NCI-H774 (cell line): Measurements from ENCODE around the gene GEMIN4.
"Not testable (repeated sequence)": the region's sequence is repeated elsewhere in the genome, so short reads cannot be mapped to it uniquely, and the experiment has no call there.

Source experiments
- DNase-seq: peaks from one replicate; lab custom pipeline; 2025; lab: John Stamatoyannopoulos, UW

GEMIN4 gene

DNA sequence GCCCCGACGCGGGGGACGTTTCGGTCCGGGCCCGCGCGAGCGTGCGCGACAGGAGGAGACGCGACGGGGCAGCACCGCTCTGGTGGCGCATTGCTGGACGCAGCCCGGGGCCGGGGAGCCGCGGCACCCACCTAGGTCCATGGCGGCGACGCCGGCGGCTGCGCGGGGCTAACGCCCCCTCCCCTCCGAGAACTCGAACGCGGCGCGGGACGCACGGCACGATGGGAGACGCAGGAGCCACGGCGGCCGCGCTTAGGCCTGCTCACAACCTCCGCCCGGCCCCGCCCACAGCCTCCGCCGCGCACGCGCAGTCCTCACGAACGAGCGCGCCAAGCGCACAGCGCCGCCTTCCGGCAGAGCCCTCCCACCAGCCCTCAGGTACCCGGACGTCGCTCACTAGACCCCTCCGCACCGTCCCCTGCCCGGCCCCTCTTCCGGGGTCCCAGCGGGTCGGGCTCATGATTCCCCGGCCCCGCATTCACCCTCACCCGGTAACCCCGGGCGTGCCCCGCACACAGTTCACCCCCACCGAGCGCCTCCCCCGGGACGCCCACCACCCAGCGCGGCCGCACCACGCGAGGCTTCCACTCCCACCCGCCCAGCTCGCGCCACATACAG is at the start of gene GEMIN4:
Gene GEMIN4 (minus strand): TSS at position 263 of the 618 bp plus-strand sequence. CDS start 122 bp downstream, at position 141.
- DNase-seq: peak; percentile 67

DNA sequence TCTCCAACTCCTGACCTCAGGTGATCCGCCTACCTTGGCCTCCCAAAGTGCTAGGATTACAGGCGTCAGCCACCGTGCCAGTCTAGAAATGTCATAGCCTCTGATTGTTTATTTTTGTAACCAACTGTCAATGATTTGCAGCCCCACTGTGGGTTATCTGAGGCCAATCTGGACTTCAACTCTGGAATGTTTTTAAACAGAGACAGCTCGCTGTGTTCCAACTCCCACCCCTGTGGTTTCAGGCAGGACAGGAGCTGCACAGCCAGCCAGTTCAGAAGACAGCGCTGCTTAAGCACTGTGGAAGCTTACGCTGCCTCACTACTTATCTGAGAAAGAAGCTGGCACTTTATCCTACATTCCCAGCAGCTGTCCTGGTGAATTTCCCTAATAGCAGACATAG is 49.6 kb upstream of the GEMIN4 start:
- no peak for DNase-seq

DNA sequence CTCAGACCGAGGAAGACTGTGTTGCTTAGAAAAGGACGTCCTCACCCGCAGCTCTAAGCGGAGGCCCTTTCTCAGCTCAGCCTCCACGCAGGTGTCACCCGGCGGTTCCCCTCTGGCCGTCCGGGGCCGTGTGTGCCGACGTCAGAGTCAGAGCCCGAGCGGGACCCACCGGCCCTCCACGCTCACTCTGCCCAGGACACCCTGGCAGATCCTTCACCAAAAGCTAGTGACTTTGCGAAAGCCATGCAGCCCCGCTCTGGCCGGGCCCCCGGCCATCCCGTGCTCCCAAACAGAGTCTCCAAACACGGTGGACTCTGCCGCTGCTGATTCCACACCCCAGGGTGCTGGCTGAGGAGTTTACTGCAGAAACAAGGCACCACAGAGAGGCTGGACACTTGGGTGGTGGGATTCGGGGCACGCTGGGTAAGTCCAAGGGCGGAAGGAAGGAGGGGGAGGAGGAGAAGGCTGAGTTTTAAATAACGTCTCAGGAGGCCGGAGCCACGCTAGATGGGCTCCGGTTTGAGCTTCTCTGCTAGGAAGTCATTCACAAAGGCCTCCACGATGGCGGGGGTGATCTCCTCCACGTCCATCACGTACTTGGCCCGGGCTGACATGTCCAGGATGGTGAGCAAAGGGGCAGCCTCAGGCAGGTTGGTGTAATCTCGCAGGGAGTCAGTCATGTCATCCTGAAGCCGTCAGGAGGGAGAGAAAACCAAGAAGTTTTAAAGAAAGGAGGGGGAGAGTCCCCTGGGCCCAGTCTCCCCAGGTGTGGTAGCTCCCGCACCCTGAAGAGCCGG is 48.6 kb upstream of the GEMIN4 start:
- DNase-seq: no peak

DNA sequence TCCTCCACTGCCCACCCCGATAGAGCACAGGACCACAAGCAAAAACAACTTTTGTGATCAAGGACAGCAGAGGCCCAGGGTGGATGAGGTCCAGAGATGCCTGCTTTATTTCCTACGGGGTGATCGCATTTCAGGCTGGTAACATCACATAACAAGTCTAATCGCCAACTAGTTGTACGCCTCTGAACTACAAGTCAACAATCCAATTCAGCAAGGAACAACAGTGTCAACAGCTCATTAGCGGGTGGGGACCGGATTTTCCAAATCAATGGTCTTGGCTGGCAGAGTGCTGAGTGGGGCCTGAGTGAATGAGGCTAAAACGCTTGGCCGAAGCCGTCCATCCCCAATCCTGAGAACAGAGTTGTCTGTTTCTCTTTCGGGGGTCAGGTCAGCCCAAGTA is 47.2 kb upstream of the GEMIN4 start:
- no peak for DNase-seq

DNA sequence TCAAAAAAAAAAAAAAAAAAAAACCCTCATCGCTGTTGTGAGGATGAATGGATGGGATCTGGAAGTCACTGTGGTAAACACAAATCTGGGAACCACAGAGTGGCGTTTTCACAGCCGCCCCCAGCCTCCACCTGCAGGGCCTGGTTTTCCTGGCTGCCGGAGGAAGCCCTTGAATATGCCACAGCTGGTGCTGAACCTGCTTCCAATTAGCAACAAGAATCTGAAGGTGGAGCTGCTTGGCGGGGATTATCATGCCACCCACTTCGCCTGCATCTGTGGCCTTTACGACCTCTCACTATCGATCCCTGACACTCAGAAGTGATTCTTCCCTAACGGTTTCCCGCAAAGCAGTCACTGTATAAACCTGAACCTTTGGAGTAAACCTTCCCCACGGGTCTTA is 46.2 kb upstream of the GEMIN4 start:
- DNase-seq: no peak

DNA sequence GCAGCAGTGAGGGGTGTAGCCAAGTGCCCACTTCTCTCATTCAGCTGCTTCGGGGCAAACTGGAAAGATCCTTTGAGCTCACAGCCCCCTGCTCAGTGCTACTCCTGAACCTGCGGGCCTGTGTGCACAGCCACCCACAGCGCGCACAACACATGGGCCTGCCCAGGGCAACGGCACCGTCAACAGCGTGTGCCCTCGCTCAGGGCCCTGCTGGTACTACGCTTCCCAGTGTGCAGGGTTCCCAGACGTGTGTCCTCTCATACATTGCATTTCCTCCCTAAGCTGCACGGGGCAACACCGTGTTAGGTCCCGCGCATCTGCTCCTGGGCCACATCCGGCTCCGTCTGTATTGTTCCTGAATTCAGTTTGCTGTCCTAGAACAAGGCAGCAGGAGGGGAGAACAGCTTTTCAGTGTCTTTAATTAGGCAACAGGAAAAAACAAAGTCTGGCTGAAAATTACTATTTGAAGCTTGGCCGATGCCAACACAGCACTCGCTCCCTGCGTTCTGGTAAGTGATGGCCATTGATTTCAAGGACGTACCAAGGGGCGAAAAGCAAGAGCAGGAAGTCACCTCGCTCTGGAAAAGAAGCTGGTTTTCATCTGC is 45.3 kb upstream of the GEMIN4 start:
- no peak for DNase-seq

DNA sequence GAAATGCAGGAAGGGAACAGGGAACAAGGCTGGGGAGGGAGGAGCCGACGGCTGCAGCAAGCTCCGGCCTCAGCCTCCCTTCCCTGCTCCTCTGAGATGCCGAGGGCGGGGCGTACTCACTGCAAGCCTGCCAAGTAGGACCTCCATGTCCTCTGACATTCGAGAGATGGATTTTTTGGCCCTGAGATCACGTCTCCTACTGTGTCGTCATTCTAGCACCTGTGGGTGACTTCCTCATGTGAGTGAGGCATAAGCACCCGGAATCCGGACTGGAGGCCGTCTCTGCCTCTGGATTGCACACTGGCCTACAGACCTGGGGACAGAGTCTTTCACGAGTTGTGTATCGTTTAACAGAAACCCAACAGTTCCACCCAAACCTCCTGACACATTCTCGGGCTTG is 44.5 kb upstream of the GEMIN4 start:
- no peak for DNase-seq

DNA sequence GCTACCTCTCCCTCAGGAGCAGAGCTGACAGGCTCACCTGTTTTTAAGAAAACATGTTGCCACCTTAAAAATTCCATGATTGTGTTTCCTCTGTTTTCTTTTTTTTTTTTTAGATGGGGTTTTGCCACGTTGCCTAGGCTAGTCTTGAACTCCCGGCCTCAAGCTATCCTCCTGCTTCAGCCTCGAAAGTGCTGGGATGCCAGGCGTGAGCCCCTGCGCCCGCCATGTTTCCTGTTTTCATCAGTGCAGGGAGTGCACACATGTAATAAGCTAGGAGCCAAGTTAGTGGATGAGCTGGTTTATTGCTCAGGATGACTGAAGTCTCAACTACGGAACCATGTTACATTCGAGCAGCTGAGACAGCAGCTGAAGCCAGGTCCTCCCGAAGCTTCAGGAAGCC is 43.7 kb upstream of the GEMIN4 start:
- no peak for DNase-seq

DNA sequence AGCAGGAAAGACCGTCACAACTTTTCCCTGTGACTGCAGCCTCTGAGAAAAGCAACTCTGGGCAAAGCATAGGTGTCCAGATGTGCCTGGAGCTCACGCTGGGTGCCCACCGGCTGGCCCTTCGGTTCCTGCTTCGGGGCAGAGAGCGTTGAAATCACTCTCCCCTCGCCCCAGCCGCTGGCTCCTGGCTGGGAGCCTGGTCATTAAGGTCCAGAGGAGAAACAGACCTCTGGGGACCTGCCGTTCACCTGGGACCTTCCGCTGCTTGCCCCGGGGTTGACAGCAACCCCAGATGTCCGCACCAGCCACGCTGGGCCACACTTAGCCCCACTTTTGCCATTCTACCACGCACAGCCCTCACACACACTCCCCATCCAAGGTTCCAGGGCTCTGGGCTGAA is 43.2 kb upstream of the GEMIN4 start:
- DNase-seq: no peak

DNA sequence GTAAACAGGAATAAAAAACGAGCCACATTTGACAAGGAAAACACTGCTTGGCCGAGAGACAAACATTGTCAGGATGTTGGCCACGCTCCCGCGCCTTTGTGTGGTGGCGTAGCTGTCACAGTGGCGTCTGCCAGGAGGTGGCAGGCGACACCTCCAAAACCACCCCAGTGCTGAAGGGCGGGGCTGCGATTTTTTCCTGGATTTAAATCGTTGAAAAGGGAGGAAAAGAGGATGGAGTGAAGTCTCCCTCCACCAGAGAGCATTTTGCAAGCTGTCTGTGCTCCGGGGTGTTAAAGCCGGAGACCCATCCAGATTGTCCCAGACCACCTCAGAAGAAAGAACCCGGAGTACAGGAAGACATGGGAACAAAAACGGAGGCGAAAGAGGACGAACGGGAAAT is 42.8 kb upstream of the GEMIN4 start:
- DNase-seq: peak; percentile 25

DNA sequence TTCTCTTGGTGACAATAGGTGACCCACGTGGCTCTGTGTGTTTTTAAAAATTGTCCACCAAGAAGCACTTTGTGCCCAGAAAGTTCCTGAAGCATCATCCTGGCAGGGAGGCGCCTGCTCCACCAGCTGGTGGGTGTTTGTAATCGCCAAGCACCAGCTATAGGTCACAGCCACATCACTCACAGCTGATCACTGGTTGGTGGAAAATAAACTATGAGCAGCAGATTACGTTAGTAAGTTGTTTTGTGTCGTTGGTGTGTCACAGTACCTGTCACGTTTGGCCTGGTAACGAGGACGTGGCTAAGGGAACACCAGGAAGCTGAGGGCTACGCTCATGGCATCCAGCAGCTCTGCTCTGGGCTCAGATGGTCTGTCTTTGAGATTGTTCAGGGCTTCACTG is 40.2 kb upstream of the GEMIN4 start:
- no peak for DNase-seq

DNA sequence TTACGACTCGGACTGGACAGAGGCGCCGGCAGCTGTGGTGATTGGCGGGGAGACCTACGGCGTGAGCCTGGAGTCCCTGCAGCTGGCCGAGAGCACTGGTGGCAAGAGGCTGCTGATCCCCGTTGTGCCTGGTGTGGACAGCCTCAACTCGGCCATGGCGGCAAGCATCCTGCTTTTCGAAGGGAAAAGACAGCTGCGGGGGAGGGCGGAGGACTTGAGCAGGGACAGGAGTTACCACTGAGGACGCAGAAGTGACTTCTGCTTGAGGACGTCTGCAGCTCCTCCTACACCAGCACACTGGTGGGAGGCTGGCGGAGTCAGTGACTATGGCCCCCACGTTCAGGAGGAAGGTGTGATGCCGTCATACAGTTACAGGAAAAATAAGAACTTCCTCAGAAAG is 39.8 kb upstream of the GEMIN4 start:
- no peak for DNase-seq

DNA sequence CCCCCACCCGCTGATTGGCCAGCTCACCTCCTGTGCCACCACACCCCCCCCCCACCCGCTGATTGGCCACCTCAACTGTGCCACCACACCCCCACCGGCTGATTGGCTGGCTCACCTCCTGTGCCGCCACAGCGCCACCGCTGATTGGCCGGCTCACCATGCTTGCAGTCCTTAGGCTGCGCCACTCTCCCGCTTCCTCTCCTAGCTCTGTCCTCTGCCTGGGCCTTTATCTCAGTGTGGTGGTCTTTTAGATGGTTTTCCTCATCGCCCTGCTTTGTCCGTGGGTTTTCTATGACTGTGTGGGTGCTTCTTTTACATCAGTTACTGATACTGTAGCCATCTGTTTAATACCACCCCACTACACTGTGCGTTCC is 38.8 kb upstream of the GEMIN4 start:
- DNase-seq: not testable (repeated sequence)

DNA sequence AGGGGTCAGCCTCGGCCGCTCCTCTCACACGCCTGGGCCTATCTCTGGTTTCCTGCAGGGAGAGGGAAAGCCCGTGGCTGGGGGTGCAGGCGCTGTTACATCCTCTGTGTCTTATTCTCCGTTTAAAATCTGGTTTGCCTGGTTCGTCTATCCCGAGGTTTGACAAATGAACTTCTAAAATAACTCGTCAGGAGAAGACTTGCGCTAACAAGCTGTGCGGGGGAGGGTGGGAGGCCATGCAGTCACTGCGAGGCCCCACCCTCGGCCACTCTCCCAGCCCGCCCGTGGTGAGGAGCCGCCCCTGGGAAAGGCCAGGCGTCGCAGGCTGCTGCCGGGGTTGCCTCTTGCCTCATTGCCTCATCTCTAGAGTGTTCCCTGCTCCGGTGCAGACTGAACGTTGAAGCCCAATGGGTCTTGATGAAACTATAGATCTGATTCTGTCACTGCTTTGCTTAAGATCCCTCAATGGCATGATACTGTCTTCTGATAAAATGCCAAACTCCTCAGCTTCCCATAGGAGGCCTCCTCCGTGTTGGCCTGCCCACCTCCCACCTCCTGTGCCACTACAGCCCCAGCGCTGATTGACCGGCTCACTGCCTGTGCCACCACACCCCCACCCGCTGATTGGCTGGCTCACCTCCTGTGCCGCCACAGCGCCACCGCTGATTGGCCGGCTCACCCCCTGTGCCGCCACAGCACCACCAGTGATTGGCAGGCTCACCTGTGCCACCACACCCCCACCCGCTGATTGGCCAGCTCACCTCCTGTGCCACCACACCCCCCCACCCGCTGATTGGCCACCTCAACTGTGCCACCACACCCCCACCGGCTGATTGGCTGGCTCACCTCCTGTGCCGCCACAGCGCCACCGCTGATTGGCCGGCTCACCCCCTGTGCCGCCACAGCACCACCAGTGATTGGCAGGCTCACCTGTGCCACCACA is 38.1 kb upstream of the GEMIN4 start:
- DNase-seq: not testable (repeated sequence)

DNA sequence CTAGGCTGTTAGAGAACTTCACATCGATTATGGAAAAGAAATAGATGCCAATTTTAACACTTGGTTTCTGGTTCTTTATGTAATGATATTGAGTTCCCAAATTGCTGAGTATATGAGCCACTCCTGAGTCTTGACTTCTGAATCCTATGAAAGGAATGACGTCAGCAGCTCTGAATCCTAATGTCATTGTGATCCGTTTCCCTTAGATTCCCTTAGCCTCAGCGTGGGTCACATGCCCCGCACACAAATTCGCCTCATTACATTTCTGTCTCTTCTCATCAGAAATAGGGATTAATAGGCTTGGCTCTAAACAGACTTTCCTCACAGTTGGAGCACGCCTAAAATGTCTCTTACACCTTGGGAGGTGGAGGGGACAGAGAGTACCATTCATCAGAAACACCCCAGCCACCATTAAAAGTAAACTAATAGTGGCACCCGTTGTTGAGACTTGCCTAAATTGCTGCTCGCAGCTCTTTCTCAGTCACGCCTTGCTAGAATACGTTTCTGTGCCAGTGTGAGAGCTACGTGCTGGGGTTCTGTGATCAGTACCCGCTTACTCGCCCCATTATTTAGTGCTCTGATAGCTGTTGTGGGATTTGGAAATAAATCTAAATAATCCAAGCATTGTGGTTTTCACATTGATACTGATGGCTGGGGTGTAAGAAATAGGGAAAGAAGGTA is 37.2 kb upstream of the GEMIN4 start:
- DNase-seq: no peak

DNA sequence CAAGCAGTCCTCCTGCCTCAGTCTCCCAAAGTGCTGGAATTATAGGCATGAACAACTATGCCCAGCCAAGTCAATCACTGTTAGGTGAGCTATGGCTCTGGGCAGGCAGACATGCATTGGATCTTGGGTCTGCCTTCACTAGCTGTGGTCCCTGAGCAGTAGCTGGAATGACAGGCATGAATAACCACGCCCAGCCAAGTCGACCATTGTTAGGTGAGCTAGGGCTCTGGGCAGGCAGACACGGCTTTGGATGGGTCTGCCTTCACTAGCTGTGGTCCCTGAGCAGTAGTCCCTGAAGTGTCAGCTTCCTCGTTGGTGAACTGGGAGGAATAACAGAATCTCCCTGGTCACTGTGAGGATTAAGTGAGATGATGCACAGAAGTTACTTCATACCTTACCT is 36.5 kb upstream of the GEMIN4 start:
- DNase-seq: no peak

DNA sequence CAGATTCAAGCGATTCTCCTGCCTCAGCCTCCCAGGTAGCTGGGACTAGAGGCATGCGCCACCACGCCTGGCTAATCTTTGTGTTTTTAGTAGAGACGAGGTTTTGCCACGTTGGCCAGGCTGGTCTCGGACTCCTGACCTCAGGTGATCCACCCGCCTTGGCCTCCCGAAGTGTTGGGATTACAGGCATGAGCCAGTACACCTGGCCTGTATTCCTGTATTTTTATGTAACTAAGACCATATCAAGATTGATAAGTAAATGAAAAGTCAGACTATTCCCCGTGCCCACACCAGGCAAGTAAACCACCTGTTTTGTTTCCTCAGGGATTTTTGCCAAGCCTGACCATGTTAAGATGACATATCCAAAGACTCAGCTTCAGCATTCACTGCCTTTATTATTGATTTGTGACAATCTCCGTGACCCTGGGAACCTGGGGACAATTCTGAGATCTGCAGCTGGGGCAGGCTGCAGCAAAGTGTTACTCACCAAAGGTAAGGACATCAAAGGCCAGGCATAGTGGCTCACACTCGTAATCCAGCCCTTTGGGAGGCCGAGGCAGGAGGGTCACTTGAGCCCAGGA is 35.7 kb upstream of the GEMIN4 start:
- DNase-seq: no peak

DNA sequence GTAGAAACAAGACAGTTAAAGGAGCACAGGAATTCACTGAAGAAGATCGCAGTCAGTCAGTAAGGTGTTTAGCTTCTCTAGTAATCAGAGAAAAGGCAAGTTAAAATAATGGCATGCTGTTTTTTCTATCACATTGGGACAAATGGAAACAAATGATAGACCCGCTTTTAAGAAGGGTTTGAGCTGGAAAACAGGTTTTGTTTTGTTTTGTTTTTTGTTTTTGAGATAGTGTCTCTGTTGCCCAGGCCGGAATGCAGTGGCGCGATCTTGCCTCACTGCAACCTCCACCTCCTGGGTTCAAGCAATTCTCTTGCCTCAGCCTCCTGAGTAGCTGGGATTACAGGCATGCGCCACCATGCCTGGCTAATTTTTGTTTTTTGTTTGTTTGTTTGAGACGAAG is 33.8 kb upstream of the GEMIN4 start:
- DNase-seq: not testable (repeated sequence)

DNA sequence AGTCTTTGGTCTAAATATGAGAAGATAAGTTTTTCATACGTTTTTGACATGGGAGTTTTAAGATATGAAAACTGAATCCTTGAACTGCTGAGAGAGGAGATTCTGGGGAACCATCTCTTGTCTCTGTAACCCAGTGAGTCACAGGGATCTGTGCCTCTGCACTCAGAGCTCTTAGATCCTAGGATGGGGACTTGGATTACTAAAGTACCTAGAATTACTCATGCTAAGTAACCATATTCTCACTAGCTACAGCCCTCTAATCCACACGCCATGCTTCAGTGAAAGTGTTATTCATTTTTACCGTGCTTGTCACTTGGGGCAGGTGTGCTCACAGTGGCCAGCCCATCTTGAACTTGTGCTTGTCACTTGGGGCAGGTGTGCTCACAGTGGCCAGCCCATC is 32.1 kb upstream of the GEMIN4 start:
- DNase-seq: no peak

DNA sequence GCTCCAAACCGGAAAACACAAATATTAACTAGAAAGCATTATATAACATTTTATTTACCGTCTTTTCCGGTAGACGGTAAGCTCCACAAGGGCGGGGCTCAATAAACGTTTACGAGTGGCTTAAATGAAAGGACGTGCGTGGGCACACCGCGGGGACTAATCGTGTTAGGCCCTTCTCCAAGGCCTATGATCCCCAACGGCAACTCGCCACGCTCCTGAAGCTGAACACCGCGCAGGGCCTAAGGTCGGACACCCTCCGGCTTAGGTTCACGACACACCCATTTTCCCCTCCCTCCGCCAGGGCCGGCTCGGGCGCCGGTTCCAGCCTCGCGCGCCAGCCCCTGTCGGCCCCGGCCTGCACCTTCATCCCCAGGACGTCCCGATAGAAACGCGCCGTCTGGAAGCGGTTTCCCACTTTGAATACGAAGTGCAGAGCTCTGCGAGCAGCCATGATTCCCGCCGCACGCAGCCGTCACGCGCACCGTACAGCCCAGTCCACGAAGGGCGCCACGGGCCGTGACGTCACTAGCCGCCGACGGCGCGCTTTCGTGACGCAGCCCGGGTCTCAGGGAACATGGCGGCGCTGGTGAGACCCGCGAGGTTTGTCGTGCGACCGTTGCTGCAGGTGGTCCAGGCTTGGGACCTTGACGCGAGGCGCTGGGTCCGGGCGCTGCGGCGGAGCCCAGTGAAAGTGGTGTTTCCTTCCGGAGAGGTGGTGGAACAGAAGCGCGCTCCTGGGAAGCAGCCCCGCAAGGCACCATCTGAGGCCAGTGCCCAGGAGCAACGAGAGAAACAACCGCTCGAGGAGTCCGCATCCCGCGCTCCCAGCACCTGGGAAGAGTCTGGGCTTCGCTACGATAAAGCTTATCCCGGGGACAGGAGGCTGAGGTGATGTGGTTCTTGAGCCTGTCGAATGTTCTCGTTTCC is 30.0 kb upstream of the GEMIN4 start, which contains the start of the genes GLOD4 and MRM3:
Gene GLOD4 (minus strand): TSS at position 476 of the 927 bp plus-strand sequence. CDS start 25 bp downstream, at position 451.
Gene MRM3 (plus strand): TSS at position 549 of the 927 bp plus-strand sequence. CDS start 26 bp downstream, at position 575.
- DNase-seq: peak; percentile 43
